ENCODE measurements around the gene CPNE5.

DNA sequence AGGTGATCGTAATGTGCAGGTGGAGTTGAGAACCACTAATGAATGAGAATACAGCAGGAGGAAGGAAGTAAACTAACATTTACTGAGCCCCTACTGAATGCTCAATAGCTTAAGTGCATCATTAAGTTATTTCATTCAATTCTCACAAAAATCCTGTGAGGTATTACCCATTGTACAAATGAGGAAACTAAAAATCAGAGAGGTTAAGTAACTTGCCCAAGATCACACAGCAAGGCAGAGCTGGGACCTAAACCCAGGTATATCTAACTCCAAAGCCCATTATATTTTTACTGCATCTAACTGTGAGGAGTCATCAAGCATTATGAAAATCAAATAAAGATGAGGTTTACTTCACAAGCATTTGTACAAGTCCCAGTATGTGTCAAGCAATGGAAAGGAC, 35.3 kb downstream of the CPNE5 start:
- TF ChIP-seq, protein P1, sequence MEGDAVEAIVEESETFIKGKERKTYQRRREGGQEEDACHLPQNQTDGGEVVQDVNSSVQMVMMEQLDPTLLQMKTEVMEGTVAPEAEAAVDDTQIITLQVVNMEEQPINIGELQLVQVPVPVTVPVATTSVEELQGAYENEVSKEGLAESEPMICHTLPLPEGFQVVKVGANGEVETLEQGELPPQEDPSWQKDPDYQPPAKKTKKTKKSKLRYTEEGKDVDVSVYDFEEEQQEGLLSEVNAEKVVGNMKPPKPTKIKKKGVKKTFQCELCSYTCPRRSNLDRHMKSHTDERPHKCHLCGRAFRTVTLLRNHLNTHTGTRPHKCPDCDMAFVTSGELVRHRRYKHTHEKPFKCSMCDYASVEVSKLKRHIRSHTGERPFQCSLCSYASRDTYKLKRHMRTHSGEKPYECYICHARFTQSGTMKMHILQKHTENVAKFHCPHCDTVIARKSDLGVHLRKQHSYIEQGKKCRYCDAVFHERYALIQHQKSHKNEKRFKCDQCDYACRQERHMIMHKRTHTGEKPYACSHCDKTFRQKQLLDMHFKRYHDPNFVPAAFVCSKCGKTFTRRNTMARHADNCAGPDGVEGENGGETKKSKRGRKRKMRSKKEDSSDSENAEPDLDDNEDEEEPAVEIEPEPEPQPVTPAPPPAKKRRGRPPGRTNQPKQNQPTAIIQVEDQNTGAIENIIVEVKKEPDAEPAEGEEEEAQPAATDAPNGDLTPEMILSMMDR (IDR thresholded peaks at IDR 0.05) = no peak
- TF ChIP-seq POLR2A (IDR thresholded peaks at IDR 0.05) = no peak
